Right ventricle myocardium inferior (tissue), 1 donor: ENCODE measurements around the gene NDUFA12. TPM values are rescaled to one million over a fixed set of nuclear protein-coding genes. Genes with fewer than 3 reads are reported as not detected.
"Not testable (repeated sequence)": the region's sequence is repeated elsewhere in the genome, so short reads cannot be mapped to it uniquely, and the experiment has no call there.

Experiments used
- ATAC-seq: fragments of 200-7000 bp; cut with Tn5 transposase; one replicate; pipeline ENCODE4 v1.9.1; 2020; ENCODE audit warnings: mild to moderate bottlenecking, moderate library complexity
- DNase-seq: peaks from one replicate; pipeline ENCODE4 v3.0.0; 2021; ENCODE audit errors: missing footprints
- intact Hi-C: fragments of 100-400 bp; cut with DNase I; formaldehyde crosslinking; loops from one replicate; pipeline ENCODE4 v1.11.0; 2022
- long read RNA-seq: library from polyadenylated mRNA; unstranded; transcript quantifications from one replicate; pipeline ENCODE4 v2.0.0, GENCODE V29; 2021
- total RNA-seq: library from RNA; stranded (reverse); fragmentation: NEBNext Ultra II Directional; extraction: Animal tissue kit (Norgen Biotek cat#: 25700); gene quantifications from one replicate; pipeline ENCODE4 v1.2.1, GENCODE V29; 2021
- donor health status: DM: no; HTN: yes; CAD: no; lungs with severe emphysema.

The NDUFA12 gene
- 379 TPM for total RNA-seq
- long read RNA-seq, transcript NDUFA12-201 (4 exons, 635 nt), result major isoform, 108 of 117 reads
- long read RNA-seq, partial matches to known transcripts, result 6 of 117 reads
- long read RNA-seq, other reads (novel, unspliced or antisense), result 1 of 117 reads

DNA sequence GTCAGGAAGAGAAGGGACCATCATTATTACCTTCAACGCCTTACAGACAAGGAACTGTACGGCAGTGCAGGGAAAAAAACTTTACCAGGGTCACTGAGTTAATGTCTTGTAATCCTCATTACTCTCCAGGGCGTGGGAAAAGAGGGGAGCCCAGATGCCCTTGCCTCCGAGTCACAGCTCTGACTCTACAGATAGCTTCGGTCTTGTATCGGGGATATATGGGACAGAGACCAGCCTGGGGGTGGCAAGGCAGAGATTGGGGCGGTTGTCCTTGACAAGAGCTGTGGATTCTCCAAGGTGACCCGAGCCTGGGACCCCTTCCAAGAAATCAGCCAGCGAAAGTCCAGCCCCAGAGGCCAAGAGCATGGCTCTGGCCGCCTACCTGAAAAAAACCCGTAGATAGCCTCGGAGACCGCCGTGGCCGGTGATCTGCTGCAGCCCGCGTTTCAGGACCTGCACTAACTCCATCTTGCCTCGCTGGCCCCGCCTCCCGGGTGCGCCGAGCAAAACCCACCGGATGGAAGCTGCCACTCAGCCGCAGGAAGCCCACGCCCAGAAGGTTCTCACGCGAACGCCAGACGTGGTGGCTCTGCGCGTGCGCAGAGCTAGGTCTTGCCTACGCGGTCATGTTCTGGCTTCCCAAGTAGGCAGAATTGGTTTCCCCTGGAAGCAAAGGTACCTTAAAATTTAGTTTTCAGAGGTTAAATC, at the start of gene NDUFA12:
Gene NDUFA12, minus strand, starts transcription at position 485 of the 708 bp plus-strand sequence. Its CDS starts 17 bp downstream, at position 468.
- DNase-seq (peak; percentile 98), ATAC-seq (peak; percentile 99)
- intact Hi-C loops, result no loop called here

- ATAC-seq (no peak), DNase-seq (no peak)
- intact Hi-C loops, result no loop called here
These were observed 47.7 kb upstream of the NDUFA12 start for GRCh38 chr12:95051241-95051640.

- no peak for ATAC-seq
- intact Hi-C loops, result no loop called here
- DNase-seq, result no peak
These were observed 34.4 kb upstream of the NDUFA12 start for GRCh38 chr12:95037906-95038305.

DNA sequence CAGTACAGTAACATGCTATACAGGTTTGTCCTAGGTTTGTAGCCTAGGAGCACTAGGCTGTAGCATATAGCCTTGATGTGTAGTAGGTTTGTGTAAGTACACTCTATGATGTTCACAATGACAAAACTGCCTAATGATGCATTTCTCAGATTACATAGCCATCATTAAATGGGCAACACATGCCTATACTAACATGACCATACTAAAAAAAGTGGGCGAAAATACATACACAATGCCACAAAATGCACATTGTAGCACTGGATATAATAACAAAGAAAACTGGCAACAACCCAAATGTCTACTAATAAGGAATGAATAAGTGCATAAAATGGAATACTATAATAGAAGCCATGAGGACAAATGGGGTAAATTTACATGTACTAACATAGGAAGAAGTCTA, 31.3 kb upstream of the NDUFA12 start:
- intact Hi-C loops, result no loop called here
- DNase-seq (no peak), ATAC-seq (no peak)

DNA sequence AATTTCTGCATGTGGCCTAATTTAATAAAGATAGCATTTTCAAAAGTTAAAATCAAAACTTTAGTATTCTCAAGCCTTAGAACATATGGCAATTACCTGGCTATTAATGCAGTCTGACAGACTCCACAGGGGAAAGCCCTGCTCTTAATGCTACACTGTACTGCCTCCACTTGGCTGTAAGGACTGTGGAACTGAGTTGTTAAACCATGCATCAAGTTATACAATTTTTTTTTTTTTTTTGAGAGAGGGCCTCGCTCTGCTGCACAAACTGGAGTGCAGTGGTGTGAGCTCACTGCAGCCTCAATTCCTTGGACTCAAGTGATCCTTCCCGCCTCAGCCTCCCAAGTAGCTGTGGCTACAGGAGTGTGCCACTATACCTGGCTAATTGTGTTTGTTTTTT, 19.0 kb upstream of the NDUFA12 start:
- intact Hi-C loops, result no loop called here
- ATAC-seq (no peak), DNase-seq (no peak)

DNA sequence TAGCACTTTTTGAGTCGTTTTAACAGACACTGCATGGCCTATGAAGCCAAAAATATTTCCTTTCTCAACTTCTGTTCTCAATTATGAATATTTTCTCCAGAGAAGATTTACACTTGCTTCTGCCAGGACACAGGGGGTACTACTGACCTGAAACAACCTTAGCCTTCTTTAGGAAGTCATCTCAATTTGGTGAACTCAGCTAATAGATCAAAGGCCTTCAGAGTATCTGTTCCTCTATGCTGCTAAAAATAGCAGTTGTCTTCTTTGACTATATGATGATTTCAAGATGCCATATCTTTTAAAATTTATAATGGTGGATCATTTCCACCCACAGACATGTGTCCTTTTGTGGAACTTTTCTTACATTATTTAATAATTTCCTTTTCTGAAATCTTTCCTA, 14.0 kb upstream of the NDUFA12 start:
- DNase-seq (no peak), ATAC-seq (no peak)
- intact Hi-C loops, result no loop called here

DNA sequence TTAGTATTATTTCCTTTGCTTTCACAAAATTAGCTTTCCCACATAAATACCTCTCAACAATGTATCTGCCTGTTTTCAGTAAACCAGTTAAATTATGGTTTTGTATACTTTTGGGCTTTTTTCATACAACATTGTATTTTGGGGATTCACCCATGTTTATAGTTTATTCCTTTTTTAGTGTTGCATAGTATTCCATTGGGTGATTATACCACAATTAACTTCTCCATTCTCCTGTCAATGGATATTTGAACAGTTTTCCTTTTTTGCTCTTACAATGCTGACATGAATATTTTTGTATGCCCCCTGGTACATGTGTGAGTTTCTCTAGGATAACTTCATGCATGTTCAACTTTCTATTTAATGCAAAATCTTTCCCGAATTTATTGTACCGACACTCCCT, 12.6 kb upstream of the NDUFA12 start:
- intact Hi-C loops, result no loop called here
- ATAC-seq (no peak), DNase-seq (no peak)

DNA sequence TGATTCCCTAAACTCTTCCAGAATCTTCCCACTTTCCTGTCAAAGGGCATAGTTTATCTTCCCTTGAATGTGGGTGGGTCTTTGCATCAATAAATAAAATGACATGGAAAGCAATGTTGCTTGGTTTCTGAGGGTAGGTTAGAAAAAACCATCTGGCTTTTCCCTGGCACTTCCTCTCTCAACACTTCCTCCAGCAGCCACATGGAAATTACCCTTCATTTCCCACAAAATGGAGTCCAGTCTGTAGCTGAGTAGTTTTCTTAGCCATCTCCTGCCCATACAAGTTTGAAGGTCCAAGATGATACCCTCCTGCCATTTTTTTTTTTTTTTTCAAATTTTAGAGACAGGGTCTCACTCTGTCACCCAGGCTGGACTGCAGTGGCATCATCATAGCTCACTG, 11.1 kb upstream of the NDUFA12 start:
- intact Hi-C loops, result no loop called here
- no peak for ATAC-seq
- DNase-seq, result no peak

GRCh38 chr12:95006206-95006605, 2.7 kb upstream of the NDUFA12 start:
- no peak for ATAC-seq
- no peak for DNase-seq
- intact Hi-C loops, result no loop called here

- intact Hi-C loops, result no loop called here
- ATAC-seq, result no peak
These were observed 1.1 kb upstream of the NDUFA12 start for GRCh38 chr12:95004610-95005009.

GRCh38 chr12:95003921-95004272, 400 bp upstream of the NDUFA12 start:
- ATAC-seq (peak; percentile 14), DNase-seq (no peak)
- intact Hi-C loops, result no loop called here

More at GRCh38 chr12:95004610-95005009, 1.1 kb upstream of the NDUFA12 start:
- DNase-seq, result no peak

DNA sequence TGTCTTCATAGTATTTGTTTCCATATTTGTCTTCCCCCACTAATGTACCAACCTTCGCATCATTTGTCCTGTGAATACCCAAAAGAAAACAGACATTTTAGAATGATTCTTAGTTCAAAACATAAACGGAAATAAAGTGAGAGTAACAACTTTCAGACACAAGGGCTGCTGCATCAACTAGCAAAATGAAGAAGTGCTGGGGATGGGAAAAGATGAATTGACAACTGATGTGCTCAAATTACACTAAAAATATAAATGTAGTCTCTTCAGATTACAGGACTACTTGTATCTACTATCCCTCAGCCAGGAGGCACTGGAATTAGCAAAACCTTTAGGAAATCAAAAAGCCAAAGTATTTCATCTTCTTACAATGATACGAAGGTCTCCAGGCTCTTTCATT, 743 bp downstream of the NDUFA12 start:
- intact Hi-C loops, result no loop called here
- DNase-seq, result no peak
- no peak for ATAC-seq

GRCh38 chr12:94998326-94998725, 5.2 kb downstream of the NDUFA12 start:
- DNase-seq (no peak), ATAC-seq (no peak)
- intact Hi-C loops, result no loop called here

GRCh38 chr12:94997726-94998125, 5.8 kb downstream of the NDUFA12 start:
- DNase-seq (no peak), ATAC-seq (no peak)
- intact Hi-C loops, result no loop called here

DNA sequence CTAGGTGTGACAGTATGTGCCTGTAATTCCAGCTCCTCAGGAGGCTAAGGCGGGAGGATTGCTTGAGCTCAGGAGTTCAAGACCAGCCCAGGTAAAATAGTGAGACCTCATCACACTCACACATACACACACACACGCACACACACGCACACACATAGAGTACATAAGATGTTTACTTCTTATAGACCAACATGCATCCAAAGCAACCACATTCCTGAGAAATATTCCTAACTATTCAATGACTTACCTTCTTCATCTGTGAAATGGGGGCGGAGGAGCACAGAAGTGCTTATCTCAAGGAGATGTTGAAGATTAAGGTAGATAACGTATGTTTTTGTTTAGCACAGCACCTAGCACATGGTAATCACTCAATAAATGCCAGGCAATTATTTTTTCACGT, 6.4 kb downstream of the NDUFA12 start:
- DNase-seq (no peak), ATAC-seq (no peak)
- intact Hi-C loops, result no loop called here

DNA sequence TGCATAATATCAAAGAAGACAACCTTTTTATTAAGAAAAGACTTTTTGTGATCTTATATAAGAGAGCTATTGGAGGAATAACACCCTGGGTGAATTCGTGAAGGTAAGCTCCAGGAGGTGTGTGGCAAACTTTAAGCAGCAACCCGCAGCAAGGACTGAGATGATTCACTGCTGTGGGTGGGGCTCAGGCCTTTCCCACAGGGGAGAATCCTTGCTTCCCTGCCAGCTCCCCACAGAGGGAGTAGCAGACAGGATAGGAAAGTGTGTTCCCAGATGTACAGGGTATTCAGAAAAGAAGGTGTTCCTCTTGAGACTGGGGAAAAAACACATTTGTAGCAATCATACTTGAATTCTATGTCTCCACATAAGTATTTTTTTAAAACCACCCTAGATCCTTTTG, 9.2 kb downstream of the NDUFA12 start:
- DNase-seq (no peak), ATAC-seq (no peak)
- intact Hi-C loops, result no loop called here

DNA sequence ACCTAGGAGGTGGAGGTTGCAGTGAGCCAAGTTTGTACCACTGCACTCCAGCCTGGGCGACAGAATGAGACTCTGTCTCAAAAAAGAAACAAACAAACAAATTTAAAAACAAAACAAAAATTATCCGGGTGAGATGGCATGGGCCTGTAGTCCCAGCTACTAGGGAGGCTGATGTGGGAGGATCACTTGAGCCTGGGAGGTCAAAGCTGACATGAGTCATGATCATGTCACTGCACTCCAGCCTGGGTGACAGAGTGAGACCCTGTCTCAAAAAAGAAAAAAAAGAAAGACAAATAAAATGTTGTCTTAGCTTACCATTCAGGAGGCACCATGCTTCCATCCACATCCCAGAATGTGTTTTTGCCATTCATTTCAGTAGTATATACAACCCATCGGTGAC, 9.6 kb downstream of the NDUFA12 start:
- DNase-seq, intact Hi-C loops, ATAC-seq: not testable (repeated sequence)

DNA sequence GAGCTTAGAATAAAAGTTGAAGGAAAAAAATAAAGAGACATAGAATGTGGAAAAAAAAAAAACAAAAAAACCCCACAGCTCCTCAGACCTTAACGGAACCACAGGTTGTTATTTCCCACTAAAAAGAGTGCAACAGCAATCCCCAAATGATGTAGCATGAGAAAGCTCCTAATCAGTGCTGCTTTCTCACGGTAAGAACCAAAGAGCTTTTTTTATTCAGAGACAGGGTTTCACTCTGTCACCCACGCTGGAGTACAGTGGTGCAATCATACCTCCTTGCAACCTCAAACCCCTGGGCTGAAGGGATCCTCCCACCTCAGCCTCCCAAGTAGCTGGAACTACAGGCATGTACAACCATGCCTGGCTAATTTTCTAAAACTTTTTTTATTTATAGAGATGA, 13.3 kb downstream of the NDUFA12 start:
- ATAC-seq, result no peak
- intact Hi-C loops, result no loop called here

DNA sequence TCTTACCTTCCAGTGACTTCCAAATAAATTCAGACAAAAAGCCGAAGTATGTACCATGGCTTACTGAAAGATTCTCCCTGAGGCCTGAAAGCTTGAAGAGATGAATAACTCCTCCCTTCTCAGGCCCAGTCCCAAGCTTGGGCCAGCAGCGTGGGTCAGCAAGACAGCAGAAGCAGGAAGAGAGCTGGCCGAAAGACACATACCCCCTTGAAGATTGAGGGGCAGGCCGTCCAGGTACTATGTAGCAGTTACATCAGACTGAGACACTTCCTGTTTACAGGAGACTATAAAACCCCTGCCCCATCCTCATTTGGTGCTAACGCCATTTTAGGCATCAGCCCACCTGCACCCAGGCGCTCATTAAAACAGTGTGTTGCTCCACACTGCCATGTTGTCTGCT, 15.0 kb downstream of the NDUFA12 start:
- no peak for DNase-seq
- intact Hi-C loops, result no loop called here
- ATAC-seq, result no peak

More for the DNA sequence above, 13.3 kb downstream of the NDUFA12 start:
- no peak for DNase-seq

DNA sequence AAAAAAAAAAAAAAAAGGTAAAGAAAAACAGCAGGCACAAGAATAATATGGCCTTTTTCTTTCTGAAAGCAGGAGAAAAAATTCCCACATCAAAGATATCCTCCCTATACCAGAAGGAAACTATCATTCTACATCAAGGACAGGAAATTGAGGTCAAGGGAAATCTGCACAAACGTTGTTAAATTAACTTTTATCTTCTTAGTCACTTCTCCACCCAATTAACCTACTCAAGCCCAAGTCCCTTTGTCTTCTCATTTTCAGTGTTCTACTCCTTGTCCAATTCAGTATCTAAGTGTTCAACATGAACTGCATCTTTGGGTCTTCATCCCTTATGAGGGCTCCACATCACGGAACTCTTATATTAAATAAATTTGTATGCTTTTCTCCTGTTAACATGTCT, 15.7 kb downstream of the NDUFA12 start:
- ATAC-seq, result no peak
- intact Hi-C loops, result no loop called here
- DNase-seq, result no peak

- intact Hi-C loops, result no loop called here
- ATAC-seq (no peak), DNase-seq (peak; percentile 60)
These were observed 16.3 kb downstream of the NDUFA12 start for GRCh38 chr12:94987076-94987669.
